Epidermal melanocyte (primary cell): ENCODE data around the gene NOTCH4.
A peak's percentile ranks its signal among the peaks of the same experiment; 100 is the strongest.
"Not testable (repeated sequence)": the region's sequence is repeated elsewhere in the genome, so short reads cannot be mapped to it uniquely, and the experiment has no call there.

Experiments
- DNase-seq: peaks from one replicate; pipeline ENCODE4 v3.0.0; 2011; ENCODE audit warnings: low spot score; ENCODE audit not compliant: insufficient read length

Gene NOTCH4

GRCh38 chr6:32218167-32218566 is 5.7 kb downstream of the NOTCH4 start:
- DNase-seq = no peak

GRCh38 chr6:32216998-32217397 is 6.9 kb downstream of the NOTCH4 start:
- no peak for DNase-seq

- no peak for DNase-seq
Measured at GRCh38 chr6:32216285-32216684, 7.6 kb downstream of the NOTCH4 start.

GRCh38 chr6:32215617-32216016 is 8.2 kb downstream of the NOTCH4 start:
- DNase-seq = no peak

GRCh38 chr6:32214126-32214525 is 9.7 kb downstream of the NOTCH4 start:
- no peak for DNase-seq

- no peak for DNase-seq
Measured at GRCh38 chr6:32213649-32214048, 10.2 kb downstream of the NOTCH4 start.

GRCh38 chr6:32212076-32212760 is 11.6 kb downstream of the NOTCH4 start:
- no peak for DNase-seq

- DNase-seq = not testable (repeated sequence)
Measured at GRCh38 chr6:32211432-32211831, 12.4 kb downstream of the NOTCH4 start.

- DNase-seq = no peak
Measured at GRCh38 chr6:32210191-32210601, 13.7 kb downstream of the NOTCH4 start.

GRCh38 chr6:32208996-32209395 is 14.9 kb downstream of the NOTCH4 start:
- DNase-seq = no peak

- no peak for DNase-seq
Measured at GRCh38 chr6:32204268-32204715, 19.6 kb downstream of the NOTCH4 start.

GRCh38 chr6:32203426-32204267 is 20.2 kb downstream of the NOTCH4 start:
- no peak for DNase-seq

- DNase-seq = no peak
Measured at GRCh38 chr6:32202186-32202585, 21.7 kb downstream of the NOTCH4 start.

- DNase-seq = no peak
Measured at GRCh38 chr6:32200711-32201475, 23.0 kb downstream of the NOTCH4 start.

GRCh38 chr6:32198866-32199265 is 25.0 kb downstream of the NOTCH4 start:
- DNase-seq = no peak

- DNase-seq = no peak
Measured at GRCh38 chr6:32198345-32198696, 25.5 kb downstream of the NOTCH4 start.

- no peak for DNase-seq
Measured at GRCh38 chr6:32196682-32197616, 26.9 kb downstream of the NOTCH4 start.

GRCh38 chr6:32195902-32196681 is 27.8 kb downstream of the NOTCH4 start:
- DNase-seq = peak; percentile 70

GRCh38 chr6:32195652-32195901 is 28.3 kb downstream of the NOTCH4 start:
- peak; percentile 89 for DNase-seq
